ENCODE measurements around the gene CLDN34.

CLDN34 gene

GRCh38 chrX:9943420-9943819 is 23.7 kb upstream of the CLDN34 start:
- no peaks in the 10 kb centered on the region for H4K20me1 ChIP-seq (ENCODE audit: insufficient read depth, low read length)
- H3K27ac ChIP-seq (ENCODE audit: low read length) = no peak overlapping the region
- no peaks in the 10 kb centered on the region for H3K79me2 ChIP-seq (ENCODE audit: low read length)
- no peaks in the 10 kb centered on the region for H3K36me3 ChIP-seq (replicated peaks; ENCODE audit: low read depth, low read length)
- no peak overlapping the region for H3K9ac ChIP-seq (ENCODE audit: low read length)
- H3K27me3 ChIP-seq (ENCODE audit: low read depth, low read length) = peaks cover 12% of the 10 kb centered on the region; the same call in 1 of the 2 replicates
- no peaks in the 10 kb centered on the region for H3K9me3 ChIP-seq (ENCODE audit: insufficient read depth, low read length)
- TF ChIP-seq EZH2phosphoT487 (IDR thresholded peaks at IDR 0.05; ENCODE audit: low read depth) = no peak
- TF ChIP-seq CTCF (IDR thresholded peaks at IDR 0.05; ENCODE audit: low read depth, low read length) = no peak
- no peak overlapping the region for H3K4me3 ChIP-seq (ENCODE audit: low read length)
- no peak overlapping the region for H2AFZ ChIP-seq (ENCODE audit: low read depth, low read length)
- H3K4me2 ChIP-seq (ENCODE audit: low read length) = no peak overlapping the region
- H3K4me1 ChIP-seq (ENCODE audit: low read length) = peaks cover 44% of the 10 kb centered on the region

GRCh38 chrX:9947131-9947794 is 19.9 kb upstream of the CLDN34 start:
- Histone ChIP-seq H2AFZ (ENCODE audit: low read depth, low read length) (no peak overlapping the region), H3K27ac (ENCODE audit: low read length) (no peak overlapping the region), H3K9me3 (ENCODE audit: insufficient read depth, low read length) (no peaks in the 10 kb centered on the region), H3K36me3 (replicated peaks; ENCODE audit: low read depth, low read length) (no peaks in the 10 kb centered on the region), H3K79me2 (ENCODE audit: low read length) (no peaks in the 10 kb centered on the region), H3K4me1 (ENCODE audit: low read length) (peaks cover 16% of the 10 kb centered on the region), H3K9ac (ENCODE audit: low read length) (no peak overlapping the region), H3K4me2 (ENCODE audit: low read length) (no peak overlapping the region), H3K4me3 (ENCODE audit: low read length) (no peak overlapping the region), H3K27me3 (ENCODE audit: low read depth, low read length) (peaks cover 10% of the 10 kb centered on the region; the same call in 1 of the 2 replicates), H4K20me1 (ENCODE audit: insufficient read depth, low read length) (no peaks in the 10 kb centered on the region)
- no peak for TF ChIP-seq EZH2phosphoT487 (IDR thresholded peaks at IDR 0.05; ENCODE audit: low read depth)
- no peak for TF ChIP-seq CTCF (IDR thresholded peaks at IDR 0.05; ENCODE audit: low read depth, low read length)

GRCh38 chrX:9948406-9948805 is 18.8 kb upstream of the CLDN34 start:
- no peak overlapping the region for H3K4me3 ChIP-seq (ENCODE audit: low read length)
- peaks cover 17% of the 10 kb centered on the region for H3K4me1 ChIP-seq (ENCODE audit: low read length)
- no peak for TF ChIP-seq CTCF (IDR thresholded peaks at IDR 0.05; ENCODE audit: low read depth, low read length)
- no peak for TF ChIP-seq EZH2phosphoT487 (IDR thresholded peaks at IDR 0.05; ENCODE audit: low read depth)
- no peaks in the 10 kb centered on the region for H4K20me1 ChIP-seq (ENCODE audit: insufficient read depth, low read length)
- no peak overlapping the region for H2AFZ ChIP-seq (ENCODE audit: low read depth, low read length)
- H3K9me3 ChIP-seq (ENCODE audit: insufficient read depth, low read length) = peaks cover 4% of the 10 kb centered on the region; the same call in 1 of the 2 replicates
- no peaks in the 10 kb centered on the region for H3K79me2 ChIP-seq (ENCODE audit: low read length)
- H3K36me3 ChIP-seq (replicated peaks; ENCODE audit: low read depth, low read length) = no peaks in the 10 kb centered on the region
- no peak overlapping the region for H3K27ac ChIP-seq (ENCODE audit: low read length)
- H3K27me3 ChIP-seq (ENCODE audit: low read depth, low read length) = peaks cover 10% of the 10 kb centered on the region; the same call in 1 of the 2 replicates
- H3K9ac ChIP-seq (ENCODE audit: low read length) = no peak overlapping the region
- no peak overlapping the region for H3K4me2 ChIP-seq (ENCODE audit: low read length)

- H3K9ac ChIP-seq (ENCODE audit: low read length) = no peak overlapping the region
- H3K79me2 ChIP-seq (ENCODE audit: low read length) = no peaks in the 10 kb centered on the region
- H4K20me1 ChIP-seq (ENCODE audit: insufficient read depth, low read length) = no peaks in the 10 kb centered on the region
- no peak overlapping the region for H3K4me3 ChIP-seq (ENCODE audit: low read length)
- peaks cover 25% of the 10 kb centered on the region for H3K4me1 ChIP-seq (ENCODE audit: low read length)
- peaks cover 10% of the 10 kb centered on the region; the same call in 1 of the 2 replicates for H3K27me3 ChIP-seq (ENCODE audit: low read depth, low read length)
- H3K4me2 ChIP-seq (ENCODE audit: low read length) = no peak overlapping the region
- no peak overlapping the region for H3K27ac ChIP-seq (ENCODE audit: low read length)
- H2AFZ ChIP-seq (ENCODE audit: low read depth, low read length) = no peak overlapping the region
- peaks cover 3% of the 10 kb centered on the region for H3K36me3 ChIP-seq (replicated peaks; ENCODE audit: low read depth, low read length)
- TF ChIP-seq EZH2phosphoT487 (IDR thresholded peaks at IDR 0.05; ENCODE audit: low read depth) (no peak), CTCF (IDR thresholded peaks at IDR 0.05; ENCODE audit: low read depth, low read length) (no peak)
- H3K9me3 ChIP-seq (ENCODE audit: insufficient read depth, low read length) = peaks cover 9% of the 10 kb centered on the region; the same call in 1 of the 2 replicates
These were observed 14.9 kb upstream of the CLDN34 start for GRCh38 chrX:9952300-9952699.
